ENCODE measurements around the gene SMARCE1.
A peak's percentile ranks its signal among the peaks of the same experiment; 100 is the strongest.
"Not testable (repeated sequence)": the region's sequence is repeated elsewhere in the genome, so short reads cannot be mapped to it uniquely, and the experiment has no call there.

The SMARCE1 gene

DNA sequence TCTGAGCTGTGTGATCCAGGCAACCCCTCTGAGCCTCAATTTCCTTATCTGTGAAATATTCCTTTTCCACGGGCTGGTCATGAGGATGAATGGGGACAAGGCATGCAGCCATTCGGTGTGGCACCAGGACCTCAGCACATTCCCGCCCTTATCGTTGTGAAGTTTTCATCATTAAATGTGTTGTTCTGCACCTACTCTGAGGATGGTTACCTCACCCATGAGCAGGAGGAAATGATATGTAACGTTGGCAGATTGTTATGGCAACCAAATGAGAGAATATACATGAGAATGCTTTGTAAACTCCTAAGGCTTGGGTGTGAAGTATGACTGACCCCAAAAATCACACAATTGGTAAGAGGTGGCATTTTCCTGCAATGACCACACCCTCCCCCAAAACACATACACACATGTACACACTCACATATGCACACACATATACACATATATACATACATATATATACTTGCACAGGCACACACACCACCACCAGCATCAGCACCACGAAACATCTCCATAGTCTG, 39.5 kb downstream of the SMARCE1 start:
- DNase-seq: no peak

DNA sequence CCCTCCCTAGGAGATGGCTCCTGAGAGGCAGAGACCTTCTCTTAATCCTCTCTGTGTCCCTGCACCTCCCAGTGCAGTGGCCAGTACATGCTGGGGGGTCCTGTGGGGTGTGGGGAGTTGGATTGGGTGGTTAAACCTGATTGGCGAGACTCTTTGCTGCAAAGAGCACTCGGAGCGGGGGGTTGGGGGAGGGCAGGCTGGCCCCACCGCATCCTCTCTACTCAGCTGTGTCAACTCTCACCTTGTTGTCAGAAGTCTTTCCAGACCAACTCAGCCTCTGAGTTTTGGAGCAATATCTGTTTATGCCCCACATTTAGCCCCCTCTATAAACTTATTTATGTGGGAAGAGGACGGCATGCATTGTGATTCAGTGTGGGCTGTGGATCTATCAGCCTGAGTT, 40.0 kb downstream of the SMARCE1 start:
- DNase-seq: no peak

DNA sequence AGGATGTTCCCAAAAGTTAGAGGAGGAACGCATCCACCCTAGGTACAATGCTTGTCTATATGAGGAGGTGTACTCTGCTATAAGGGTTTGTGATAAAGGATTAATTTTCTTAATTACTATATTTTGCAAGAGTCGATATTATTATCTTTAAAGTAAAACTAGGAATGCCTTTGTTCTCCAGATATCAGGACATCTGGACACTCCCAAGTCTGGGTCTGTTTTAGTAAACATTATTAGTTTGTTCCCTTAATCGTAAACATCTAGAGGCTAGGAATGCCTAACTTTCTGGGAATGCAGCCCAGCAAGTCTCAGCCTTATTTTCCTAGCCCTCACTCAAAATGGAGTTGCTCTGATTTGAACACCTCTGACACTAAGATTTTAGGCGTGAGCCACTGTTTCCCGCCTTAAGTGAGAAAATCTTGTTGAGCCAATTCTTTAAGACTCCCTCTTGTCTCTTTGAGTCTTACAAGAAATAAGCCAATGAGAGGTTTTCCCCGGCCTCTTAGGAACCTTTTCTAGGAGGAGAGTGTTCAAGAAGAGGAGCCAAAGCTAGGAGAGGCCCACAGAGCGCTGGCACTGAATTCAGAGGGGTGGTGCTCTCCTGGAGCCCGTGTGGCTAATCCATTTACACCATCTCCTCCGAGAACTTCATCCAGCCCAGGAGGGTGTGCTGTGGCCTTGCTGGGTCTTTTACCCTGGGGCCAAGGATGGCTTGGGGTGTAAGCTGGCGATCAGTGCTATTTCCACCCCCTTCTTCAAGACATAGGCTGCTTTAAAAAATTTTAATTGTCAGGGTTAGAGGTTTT, 40.9 kb downstream of the SMARCE1 start:
- no peak for DNase-seq

DNA sequence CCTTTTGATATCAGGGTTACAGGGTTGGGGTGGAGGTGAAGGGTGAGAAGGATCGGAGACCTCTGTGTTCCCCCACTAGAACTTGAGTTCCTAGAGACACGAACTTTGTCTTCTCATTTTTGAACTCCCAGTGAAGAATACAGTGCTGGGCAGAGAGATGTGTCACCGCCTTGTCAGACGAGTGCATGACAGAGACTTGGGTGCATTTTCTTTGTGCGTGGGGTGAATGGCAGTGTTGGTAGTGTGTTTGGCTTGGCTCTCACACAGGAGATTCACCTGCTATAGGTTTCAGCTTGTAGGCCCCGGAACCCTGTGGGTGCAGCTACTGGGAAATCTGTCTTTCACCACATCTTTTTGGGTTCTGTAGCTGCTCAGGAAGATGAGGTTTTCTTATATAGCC, 42.3 kb downstream of the SMARCE1 start:
- DNase-seq: no peak

GRCh38 chr17:40604327-40605080, 43.1 kb downstream of the SMARCE1 start:
- no peak for DNase-seq

DNA sequence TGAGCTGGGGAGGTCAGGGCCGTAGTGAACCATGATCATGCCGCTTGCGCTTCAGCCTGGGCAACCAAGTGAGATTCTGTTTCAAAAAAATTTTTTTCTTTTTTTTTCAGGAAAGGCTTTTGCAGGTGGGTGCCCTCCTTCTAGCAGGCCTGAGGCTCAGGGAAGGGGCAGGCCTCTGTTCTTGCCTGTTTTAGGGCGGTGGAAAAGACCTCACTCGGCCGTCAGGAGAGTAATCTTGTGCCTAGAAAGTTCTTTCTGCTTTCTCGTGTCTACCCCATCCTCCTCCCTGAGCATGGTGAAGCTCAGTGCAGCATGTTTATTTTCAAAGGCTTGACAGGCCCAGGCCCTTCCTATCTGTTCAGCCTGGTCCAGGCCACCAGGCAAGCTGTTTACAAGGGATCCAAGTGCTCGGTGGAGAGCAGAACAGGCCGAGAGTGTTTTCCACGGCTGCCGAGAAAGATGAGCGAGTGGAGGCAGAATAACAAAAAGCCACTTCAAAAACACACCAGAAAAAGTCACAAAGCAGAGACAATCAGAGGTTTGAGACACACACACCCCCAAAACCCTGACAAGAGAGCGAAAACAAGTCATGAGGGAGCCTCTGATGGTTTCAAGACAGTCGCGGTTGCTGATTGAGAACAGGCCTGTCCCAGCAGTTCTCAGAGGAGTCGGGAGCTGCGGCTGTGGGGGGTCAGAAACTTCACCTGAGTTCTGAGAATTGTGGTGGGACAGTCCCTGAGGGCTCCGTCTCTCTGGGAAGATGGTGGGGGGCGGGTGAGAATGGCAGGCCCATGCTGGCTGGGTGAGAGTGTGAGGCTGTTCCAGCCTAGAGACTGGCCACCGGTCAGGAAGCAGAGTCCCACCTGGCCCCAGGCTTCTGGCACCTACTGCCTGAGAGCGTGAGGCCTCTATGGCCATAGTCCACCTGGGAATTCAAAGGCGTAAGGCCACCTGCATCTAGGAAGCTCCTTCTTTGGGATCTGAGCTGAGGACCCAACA, 44.9 kb downstream of the SMARCE1 start:
- DNase-seq: no peak

DNA sequence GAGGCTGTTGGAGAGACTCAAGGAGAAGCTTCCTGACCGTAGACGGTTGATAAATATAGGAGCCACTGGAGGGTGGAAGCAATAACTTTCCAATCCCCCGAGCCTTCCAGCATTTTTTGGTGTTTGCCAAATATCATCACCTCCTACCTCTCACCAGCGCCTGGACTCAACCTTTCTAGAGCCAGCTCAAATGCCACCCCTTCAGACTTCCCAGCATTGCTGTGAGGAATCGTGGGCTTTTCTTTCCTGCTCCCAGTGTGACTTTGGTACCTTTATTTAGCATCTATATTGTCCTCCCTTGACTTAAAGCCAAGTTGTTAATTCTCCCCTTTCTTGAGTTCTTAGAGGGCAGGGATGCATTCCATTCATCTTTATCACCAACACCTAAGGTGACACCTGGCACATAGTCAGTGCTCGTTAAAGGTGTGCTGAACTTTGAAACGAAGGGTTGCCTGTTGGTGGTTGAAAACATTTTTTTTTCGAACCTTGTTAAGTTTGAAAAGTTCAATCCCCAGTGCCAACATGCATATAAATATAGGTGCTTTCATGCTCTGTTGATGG, 47.1 kb downstream of the SMARCE1 start:
- DNase-seq: no peak

GRCh38 chr17:40599468-40599763, 48.2 kb downstream of the SMARCE1 start:
- no peak for DNase-seq

DNA sequence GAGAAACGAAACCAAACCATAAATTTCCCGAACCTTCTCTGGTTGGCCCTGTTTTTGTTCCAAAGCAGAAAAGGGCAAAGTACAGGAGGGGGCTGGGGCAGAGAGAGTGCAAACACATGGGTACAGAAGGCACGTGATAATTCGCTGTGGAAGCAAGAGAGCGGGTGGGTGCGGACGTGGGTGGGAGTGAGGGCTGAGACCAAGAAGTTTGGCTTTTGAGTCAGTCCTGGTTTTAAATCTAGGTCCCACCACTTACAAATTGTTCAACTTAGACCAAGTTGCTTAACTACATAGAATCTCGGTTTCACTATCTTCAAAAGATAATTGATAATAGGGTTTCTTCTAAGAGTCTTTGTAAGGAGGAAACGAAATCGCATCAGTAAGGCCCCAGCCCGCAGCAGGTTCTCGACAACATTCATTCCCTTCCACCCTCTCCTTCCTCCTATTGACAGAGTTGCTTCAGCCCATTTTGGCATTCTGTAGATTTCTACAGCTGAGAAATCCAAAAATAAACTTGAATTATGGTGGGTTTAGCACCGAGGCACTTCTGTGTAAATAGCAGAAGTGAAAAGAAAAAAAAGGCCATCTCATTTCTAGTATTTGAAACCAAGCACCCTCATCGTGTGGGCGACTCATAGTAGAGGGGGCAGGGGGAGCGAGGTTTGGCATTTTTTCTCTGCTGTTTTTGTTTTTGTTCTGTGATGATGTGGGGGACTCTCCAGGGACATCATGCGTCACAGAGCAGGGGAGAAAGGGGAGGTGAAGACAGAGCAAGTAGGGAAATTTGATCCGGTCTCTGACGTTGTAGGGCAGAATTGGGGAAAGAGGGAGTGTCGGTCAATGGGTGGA, 48.8 kb downstream of the SMARCE1 start:
- DNase-seq: peak; percentile 67

- DNase-seq: no peak
Observed at GRCh38 chr17:40598301-40598618, 49.4 kb downstream of the SMARCE1 start.

DNA sequence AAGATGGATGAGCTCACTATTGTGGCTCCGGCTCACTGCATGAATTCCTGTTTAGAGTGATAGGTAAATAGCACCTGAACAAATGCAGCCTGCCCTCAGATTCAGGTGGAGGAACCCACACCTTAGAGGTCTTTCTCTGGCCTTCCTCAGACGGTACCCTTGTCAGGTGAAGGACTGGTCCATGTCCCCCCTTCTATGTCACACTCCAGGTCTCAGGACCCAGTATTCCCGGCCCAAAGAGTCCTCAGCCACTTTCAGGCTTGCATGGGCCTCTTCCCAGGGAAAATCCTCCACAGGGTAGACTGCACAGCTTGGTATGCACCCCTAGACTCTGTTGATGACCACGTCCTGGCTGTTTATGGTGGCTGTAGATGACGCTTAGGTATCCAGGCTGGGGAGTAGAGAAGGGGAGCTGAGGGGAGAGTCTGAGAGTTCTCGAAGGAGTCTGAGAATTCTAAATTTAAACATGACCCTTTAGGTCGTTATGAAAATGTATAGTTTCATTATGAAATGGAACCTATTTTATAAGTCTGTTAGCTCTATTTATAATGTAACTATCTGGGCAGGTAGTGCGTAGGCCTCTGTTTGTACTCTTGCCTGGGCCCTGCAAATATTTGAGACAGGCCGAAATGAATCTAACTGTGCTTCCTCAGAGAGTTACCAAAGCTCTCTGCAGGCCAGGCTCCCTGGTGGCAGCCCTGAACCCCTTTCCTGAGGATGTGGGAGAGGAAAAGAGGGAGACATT, 49.9 kb downstream of the SMARCE1 start:
- no peak for DNase-seq

DNA sequence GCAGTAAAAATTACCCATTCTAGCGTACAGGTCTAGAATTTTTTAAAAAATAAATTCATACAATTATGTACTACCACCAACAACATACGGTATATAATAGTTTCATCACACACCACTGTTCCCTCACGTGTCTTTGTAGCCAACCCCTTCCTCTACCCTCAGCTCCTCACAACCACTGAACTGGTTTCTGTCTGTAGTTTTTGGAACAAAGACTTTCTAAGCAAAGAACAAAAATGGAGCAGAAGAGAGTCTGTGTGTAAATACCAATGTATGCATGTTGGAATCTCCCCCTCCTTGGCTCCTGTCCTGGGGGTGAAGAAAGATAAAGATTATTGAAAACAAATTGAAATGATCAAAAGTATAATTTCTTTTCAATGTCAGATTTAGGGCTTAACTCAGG, 50.5 kb downstream of the SMARCE1 start:
- DNase-seq: no peak

DNA sequence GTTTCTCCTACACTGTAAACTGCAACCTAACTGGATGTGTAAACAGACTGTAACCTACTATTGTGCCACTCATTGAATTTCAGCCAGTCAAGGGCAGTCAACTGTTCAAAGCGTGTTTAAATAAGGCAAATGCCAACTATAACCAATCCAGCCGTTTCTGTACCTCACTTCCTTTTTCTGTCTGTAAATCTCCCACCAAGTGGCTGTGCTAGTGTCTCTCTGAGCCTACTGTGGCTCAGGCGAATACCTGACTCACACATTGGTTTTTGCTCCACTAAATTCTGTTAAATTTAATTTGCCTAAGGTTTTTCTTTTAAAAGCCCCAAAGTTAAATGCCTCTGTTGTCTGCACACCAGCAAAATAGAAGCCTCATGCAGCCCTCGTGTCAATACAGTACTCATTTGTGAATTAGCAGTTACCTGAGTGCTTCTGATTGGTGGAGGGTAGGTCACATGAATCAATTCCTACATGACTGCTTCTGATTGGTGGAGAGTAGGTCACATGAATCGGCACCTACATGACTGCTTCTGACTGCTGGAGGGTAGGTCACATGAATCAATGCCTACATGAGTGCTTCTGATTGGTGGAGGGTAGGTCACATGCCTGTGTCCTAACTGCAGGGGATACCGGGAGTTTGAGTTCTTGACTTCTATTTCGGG, 51.2 kb downstream of the SMARCE1 start:
- no peak for DNase-seq

DNA sequence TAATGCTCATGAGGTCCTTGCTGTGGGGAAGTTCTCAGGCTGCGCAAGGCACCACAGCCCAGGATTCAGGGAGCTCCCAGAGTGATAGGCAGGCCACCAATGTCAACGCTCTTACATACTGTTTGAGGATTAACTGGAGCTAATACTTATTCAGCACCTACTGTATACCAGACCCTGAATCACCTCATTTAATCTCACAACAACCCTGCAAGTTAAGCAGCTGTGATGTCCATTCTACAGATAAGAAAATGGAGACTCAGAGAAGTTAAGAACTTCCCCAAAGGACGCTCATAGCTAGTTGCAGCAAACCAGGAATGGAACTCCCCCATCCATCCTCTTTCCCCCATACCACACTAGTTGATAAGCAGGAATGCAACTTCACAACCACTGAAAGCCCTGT, 56.9 kb downstream of the SMARCE1 start:
- DNase-seq: no peak

- DNase-seq: no peak
Observed at GRCh38 chr17:40588552-40588951, 59.1 kb downstream of the SMARCE1 start.

DNA sequence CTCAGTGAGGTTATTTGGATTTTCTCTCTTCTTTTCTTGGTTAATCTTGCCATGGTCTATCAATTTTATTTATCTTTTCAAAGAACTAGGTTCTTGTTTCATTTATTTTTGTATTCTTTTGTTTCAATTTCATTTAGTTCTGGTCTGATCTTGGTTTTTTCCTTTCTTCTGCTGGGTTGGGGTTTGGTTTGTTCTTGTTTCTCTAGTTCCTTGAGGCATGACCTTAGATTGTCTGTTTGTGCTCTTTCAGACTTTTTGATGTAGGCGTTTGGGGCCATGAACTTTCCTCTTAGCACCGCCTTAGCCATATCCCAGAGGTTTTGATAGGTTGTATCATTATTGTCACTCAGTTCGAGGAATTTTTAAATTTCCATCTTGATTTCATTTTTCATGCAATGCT, 61.4 kb downstream of the SMARCE1 start:
- not testable (repeated sequence) for DNase-seq

GRCh38 chr17:40584950-40585349, 62.7 kb downstream of the SMARCE1 start:
- DNase-seq: not testable (repeated sequence)

- DNase-seq: no peak
Observed at GRCh38 chr17:40582328-40582901, 65.2 kb downstream of the SMARCE1 start.

DNA sequence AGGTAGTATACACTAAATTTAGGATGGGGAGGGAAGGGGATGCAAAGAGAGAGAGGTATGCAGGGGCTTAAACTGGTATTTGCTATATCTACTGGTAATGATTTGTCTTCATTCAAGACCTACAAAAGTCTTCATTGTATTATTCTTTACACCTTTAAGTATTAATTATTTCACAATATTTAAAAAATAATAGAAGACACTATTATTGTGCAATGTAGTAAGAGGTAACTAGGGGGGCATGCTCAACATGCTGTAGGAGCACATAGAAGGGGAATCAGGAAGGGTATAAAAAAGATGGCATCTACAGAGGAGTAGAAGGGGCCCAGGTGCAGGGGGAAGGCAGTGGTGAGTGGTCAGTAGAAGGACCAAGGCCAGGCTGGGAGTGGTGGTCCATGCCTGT, 67.5 kb downstream of the SMARCE1 start:
- no peak for DNase-seq

DNA sequence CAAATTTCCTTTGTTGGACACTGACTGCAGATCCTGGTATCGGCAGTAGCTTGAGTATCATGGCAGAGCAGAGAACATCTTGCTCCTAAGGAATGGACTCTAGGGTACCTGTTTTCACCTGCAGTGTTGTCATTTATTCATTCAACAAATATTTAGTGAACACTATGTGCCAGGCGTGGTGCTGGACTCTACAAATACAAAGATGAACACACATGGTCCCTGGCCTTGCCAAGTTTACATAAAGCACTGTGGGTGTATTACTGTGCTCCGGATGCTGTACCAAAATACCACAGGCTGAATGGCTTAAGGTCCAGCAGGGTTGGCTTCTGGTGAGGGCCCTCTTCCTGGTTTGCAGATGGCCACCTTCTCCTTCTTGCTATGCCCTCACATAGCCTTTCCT, 68.1 kb downstream of the SMARCE1 start:
- no peak for DNase-seq

Data from SIG-M5 (cell line).